CD1c-positive myeloid dendritic cell (primary cell): ENCODE measurements around the gene SRGN.
"Not testable (repeated sequence)": the region's sequence is repeated elsewhere in the genome, so short reads cannot be mapped to it uniquely, and the experiment has no call there.

Experiments used
- DNase-seq: peaks from one replicate; pipeline ENCODE4 v3.0.0-alpha.2; 2016; ENCODE audit errors: extremely low spot score

The SRGN gene

DNA sequence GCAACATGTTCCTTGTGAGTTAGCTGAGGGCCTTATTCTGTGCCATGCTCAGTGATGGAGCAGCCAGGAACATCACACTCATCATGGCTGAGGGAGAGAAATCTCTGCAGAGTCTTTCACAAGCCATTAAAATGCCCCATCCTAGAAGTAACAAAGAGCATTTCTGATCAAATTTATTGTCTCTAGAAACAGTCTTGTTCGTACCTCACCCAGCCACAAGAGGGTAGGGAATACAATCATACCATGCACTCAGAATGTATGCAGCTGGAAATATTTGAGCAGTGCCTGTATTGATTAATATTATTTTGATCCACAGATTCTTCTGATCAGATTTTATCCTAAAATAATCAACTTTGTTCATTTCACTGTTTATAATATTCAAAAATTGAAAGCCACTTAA lies 53.4 kb downstream of the SRGN start:
- no peak for DNase-seq

DNA sequence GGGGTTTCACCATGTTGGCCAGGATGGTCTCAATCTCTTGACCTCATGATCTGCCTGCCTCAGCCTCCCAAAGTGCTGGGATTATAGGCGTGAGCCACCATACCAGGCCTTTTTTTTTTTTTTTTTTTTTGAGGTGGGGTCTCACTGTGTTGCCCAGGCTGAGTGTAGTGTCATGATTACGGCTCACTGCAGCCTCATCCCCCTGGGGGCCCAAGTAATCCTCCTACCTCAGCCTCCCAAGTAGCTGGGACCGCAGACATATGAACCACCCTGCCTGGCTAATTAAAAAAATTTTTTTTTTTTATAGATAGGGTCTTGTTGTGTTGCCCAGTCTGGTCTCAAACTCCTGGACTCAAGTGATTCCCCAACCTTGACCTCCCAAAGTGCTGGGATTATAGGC lies 54.2 kb downstream of the SRGN start:
- not testable (repeated sequence) for DNase-seq

DNA sequence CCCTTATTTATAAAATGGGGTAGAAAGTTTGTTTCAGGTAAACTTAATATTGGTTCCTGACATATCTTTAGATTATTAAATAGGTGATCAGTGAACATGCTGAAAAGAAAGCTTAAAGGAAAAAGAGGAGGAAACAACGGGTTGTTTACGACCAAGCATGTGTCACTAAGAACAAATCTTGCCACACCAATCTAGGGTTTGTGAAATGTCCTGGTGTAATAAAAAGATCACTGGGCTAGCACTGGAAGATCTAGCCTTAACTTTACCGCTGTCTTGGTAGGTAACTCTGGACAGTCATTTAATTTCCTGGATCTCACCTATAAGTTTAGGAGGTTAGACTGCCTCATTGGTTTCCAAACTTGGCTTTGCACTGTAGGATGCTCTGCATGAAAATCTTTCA lies 55.1 kb downstream of the SRGN start:
- no peak for DNase-seq

DNA sequence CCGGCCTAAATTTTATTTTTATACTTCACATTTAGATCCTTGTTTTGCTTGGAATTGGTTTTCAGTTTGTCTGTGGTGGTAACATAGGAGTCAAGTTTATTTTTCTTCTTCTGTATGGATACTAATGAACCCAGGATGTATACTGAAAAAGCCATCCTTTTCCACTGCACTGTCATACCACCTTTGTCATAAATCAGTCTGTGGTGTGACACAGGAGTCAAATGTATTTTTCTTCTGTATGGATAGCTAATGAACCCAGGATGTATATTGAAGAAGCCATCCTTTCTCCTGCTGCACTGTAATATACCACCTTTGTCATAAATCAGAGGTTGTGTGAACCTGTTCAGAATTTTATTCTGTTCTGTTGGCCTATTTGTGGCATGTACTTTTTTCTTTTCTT lies 57.4 kb downstream of the SRGN start:
- DNase-seq: no peak

DNA sequence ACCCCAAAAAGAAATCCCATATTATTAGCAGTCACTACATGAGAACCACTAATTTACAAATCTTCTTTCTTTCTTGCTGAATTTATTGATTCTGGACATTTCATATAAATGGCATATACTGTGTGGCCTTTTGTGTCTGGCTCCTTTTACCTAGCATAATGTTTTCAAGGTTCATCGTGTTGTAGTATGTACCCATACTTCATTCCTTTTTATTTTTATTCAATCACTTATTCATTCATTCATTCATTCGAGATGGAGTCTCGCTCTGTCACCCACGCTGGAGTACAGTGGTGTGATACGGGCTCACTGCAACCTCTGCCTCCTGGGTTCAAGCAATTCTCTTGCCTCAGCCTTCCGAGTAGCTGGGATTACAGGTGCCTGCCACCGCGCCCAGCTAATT lies 58.0 kb downstream of the SRGN start:
- DNase-seq: no peak

DNA sequence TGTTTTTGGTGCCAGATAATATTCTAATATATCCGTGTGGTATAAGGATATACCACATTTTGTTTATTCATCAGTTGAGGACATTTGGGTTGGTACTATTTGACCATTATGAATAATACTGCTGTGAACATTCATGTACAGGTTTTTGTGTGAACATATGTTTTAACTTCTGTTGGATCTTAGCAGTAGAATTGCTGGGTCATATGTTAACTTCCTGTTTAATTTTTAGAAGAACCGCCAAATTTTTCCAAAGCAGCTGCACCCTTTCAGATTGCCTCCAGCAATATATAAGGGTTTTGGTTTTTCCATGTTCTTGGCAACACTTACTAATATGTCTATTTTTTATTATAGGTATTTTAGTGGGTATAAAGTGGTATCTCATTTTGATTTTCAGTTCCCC lies 58.9 kb downstream of the SRGN start:
- DNase-seq: no peak

DNA sequence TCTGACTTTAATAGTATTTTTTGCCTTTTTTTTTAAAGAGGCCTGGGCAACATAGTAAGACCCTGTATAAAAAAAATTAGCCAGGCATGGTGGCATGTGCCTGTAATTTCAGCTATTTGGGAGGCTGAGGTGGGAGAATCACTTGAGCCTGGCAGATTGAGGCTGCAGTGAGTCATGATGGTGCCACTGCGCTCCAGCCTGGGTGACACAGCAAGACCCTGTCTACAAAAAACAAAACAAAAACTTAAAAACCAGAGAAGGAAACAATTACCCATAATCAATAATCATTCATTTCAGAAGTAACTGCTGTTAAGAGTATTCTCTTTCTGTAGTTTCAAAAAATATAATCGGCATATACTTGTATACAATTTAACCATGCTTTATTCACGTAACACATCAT lies 64.1 kb downstream of the SRGN start:
- no peak for DNase-seq

DNA sequence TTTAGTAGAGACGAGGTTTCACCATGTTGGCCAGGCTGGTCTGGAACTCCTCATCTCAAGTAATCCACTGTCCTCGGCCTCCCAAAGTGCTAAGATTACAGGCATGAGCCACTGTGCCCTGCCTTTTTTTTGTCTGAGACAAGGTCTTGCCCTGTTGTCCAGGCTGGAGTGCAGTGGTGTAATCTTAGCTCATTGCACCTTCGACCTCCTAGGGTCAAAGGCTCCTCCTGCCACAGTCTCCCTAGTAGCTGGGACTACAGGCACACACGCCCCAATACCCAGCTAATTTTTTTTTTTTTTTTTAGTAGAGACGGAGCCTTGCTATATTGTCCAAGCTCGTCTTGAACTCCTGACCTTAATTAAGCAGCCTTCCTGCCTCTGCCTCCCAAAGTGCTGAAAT lies 65.3 kb downstream of the SRGN start:
- no peak for DNase-seq
